Measurements from ENCODE around the gene PTPRD. TPM values are rescaled to one million over a fixed set of nuclear protein-coding genes. Genes with fewer than 3 reads are reported as not detected.

PTPRD gene
- total RNA-seq = 100 to 1,000 TPM in 1 of 2 donors, 10 to 100 TPM in 1; 97.4 to 229 TPM
- polyA plus RNA-seq (ENCODE audit: insufficient read length in 2 of 2) = 100 to 1,000 TPM; 131 to 190 TPM
- long read RNA-seq, donor 1, partial matches to known transcripts = 0 of 2 reads
- long read RNA-seq, donor 1, other reads (novel, unspliced or antisense) = 0 of 2 reads
- long read RNA-seq, donor 2 = 0 reads
- long read RNA-seq, donor 3, partial matches to known transcripts = 5 of 12 reads
- long read RNA-seq, donor 3, other reads (novel, unspliced or antisense) = 6 of 12 reads
- long read RNA-seq, donor 4 = 0 reads

- H3K36me3 ChIP-seq (ENCODE audit: control insufficient read depth, insufficient read depth, low read length) = no peaks in the 10 kb centered on the region
- peak in 3 of 6 donors; percentile 51 to 94 (median 91) for DNase-seq (ENCODE audit: low read depth in 4 of 6, low spot score in 6 of 6)
- no peak within 1 kb of the TSS for H3K27ac ChIP-seq (ENCODE audit: low read depth, low read length)
- H3K4me1 ChIP-seq (ENCODE audit: control insufficient read depth, insufficient read depth, low read length) = peaks cover 4% of the 10 kb centered on the region
- peaks cover 33% of the 10 kb centered on the region for H3K27me3 ChIP-seq (ENCODE audit: control insufficient read depth, insufficient read depth, low read length)
- WGBS (ENCODE audit: insufficient coverage) = under 1% methylated on average over 87 of the region's 87 CpGs
- H3K9me3 ChIP-seq (ENCODE audit: control insufficient read depth, insufficient read depth, low read length) = no peaks in the 10 kb centered on the region
- peak within 1 kb of the TSS; percentile 53 for H3K4me3 ChIP-seq (ENCODE audit: low read depth, low read length)
These were observed at the start of gene PTPRD for GRCh38 chr9:10612641-10613398. Gene PTPRD, minus strand, starts transcription at chr9:10613002.

DNA sequence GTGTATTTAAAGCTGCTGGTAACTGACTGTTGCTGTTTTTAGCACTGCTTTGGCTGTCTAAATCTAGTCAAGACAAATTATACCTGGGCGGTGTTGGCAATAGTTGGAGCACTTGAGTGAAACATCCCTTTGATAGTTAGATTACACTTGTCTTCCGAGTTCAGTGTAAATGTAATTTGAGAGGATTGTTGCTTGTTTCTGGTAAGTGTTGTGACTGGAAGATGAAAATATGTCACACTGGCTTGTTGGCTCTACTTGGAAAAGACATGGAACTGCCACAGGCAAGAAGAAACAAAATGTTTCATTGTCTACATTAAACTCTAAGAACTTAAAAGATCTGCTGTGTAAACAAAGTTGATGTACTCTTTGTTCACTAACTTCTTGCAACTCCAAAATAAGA, 49.2 kb upstream of the PTPRD start:
- Histone ChIP-seq H3K9me3 (ENCODE audit: control insufficient read depth, insufficient read depth, low read length) (no peaks in the 10 kb centered on the region), H3K27ac (ENCODE audit: low read depth, low read length) (no peak overlapping the region), H3K27me3 (ENCODE audit: control insufficient read depth, insufficient read depth, low read length) (no peaks in the 10 kb centered on the region), H3K36me3 (ENCODE audit: control insufficient read depth, insufficient read depth, low read length) (no peaks in the 10 kb centered on the region), H3K4me1 (ENCODE audit: control insufficient read depth, insufficient read depth, low read length) (no peaks in the 10 kb centered on the region), H3K4me3 (ENCODE audit: low read depth, low read length) (no peak overlapping the region)
- WGBS (ENCODE audit: insufficient coverage) = 88% methylated on average over 2 of the region's 2 CpGs
- DNase-seq (ENCODE audit: low read depth in 4 of 6, low spot score in 6 of 6) = no peak

DNA sequence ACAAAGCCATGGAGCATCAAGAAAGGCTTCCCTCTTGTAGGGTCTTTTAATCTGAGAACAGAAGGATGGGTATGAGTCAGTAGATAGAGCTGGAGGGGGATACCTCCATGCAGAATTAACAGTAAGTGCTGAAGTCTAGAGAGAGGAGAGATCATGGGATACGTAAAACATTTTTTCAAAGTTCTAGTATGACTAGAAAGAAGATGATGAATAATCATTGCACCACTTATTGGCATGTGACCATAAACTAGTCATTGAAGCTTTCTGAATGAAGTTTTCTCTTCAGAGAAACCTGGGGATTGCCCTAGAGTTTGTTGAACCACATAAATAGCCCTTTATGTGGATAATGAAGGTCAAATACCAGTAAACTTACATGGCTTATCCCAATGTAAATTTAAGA, 48.6 kb upstream of the PTPRD start:
- Histone ChIP-seq H3K4me3 (ENCODE audit: low read depth, low read length) (no peak overlapping the region), H3K9me3 (ENCODE audit: control insufficient read depth, insufficient read depth, low read length) (no peaks in the 10 kb centered on the region), H3K27me3 (ENCODE audit: control insufficient read depth, insufficient read depth, low read length) (no peaks in the 10 kb centered on the region), H3K4me1 (ENCODE audit: control insufficient read depth, insufficient read depth, low read length) (no peaks in the 10 kb centered on the region), H3K36me3 (ENCODE audit: control insufficient read depth, insufficient read depth, low read length) (no peaks in the 10 kb centered on the region), H3K27ac (ENCODE audit: low read depth, low read length) (no peak overlapping the region)
- no CpG with 5 or more reads among the region's 1 CpG for WGBS (ENCODE audit: insufficient coverage)
- no peak for DNase-seq (ENCODE audit: low read depth in 4 of 6, low spot score in 6 of 6)

- WGBS (ENCODE audit: insufficient coverage) = 100% methylated on average over 2 of the region's 2 CpGs
- Histone ChIP-seq H3K27me3 (ENCODE audit: control insufficient read depth, insufficient read depth, low read length) (no peaks in the 10 kb centered on the region), H3K27ac (ENCODE audit: low read depth, low read length) (no peak overlapping the region), H3K4me3 (ENCODE audit: low read depth, low read length) (no peak overlapping the region), H3K9me3 (ENCODE audit: control insufficient read depth, insufficient read depth, low read length) (peaks cover 4% of the 10 kb centered on the region), H3K36me3 (ENCODE audit: control insufficient read depth, insufficient read depth, low read length) (no peaks in the 10 kb centered on the region), H3K4me1 (ENCODE audit: control insufficient read depth, insufficient read depth, low read length) (no peaks in the 10 kb centered on the region)
- DNase-seq (ENCODE audit: low read depth in 4 of 6, low spot score in 6 of 6) = no peak
These were observed 38.2 kb upstream of the PTPRD start for GRCh38 chr9:10651012-10651411.

GRCh38 chr9:10649076-10649475, 36.3 kb upstream of the PTPRD start:
- Histone ChIP-seq H3K4me3 (ENCODE audit: low read depth, low read length) (no peak overlapping the region), H3K27ac (ENCODE audit: low read depth, low read length) (no peak overlapping the region), H3K27me3 (ENCODE audit: control insufficient read depth, insufficient read depth, low read length) (no peaks in the 10 kb centered on the region), H3K36me3 (ENCODE audit: control insufficient read depth, insufficient read depth, low read length) (no peaks in the 10 kb centered on the region), H3K4me1 (ENCODE audit: control insufficient read depth, insufficient read depth, low read length) (no peaks in the 10 kb centered on the region), H3K9me3 (ENCODE audit: control insufficient read depth, insufficient read depth, low read length) (peaks cover 4% of the 10 kb centered on the region)
- WGBS (ENCODE audit: insufficient coverage) = no CpG with 5 or more reads among the region's 1 CpG
- DNase-seq (ENCODE audit: low read depth in 4 of 6, low spot score in 6 of 6) = no peak

GRCh38 chr9:10633785-10634184, 21.0 kb upstream of the PTPRD start:
- H3K27ac ChIP-seq (ENCODE audit: low read depth, low read length) = no peak overlapping the region
- H3K27me3 ChIP-seq (ENCODE audit: control insufficient read depth, insufficient read depth, low read length) = no peaks in the 10 kb centered on the region
- H3K4me3 ChIP-seq (ENCODE audit: low read depth, low read length) = no peak overlapping the region
- 73% methylated on average over 2 of the region's 3 CpGs for WGBS (ENCODE audit: insufficient coverage)
- H3K4me1 ChIP-seq (ENCODE audit: control insufficient read depth, insufficient read depth, low read length) = no peaks in the 10 kb centered on the region
- no peaks in the 10 kb centered on the region for H3K36me3 ChIP-seq (ENCODE audit: control insufficient read depth, insufficient read depth, low read length)
- H3K9me3 ChIP-seq (ENCODE audit: control insufficient read depth, insufficient read depth, low read length) = no peaks in the 10 kb centered on the region
- DNase-seq (ENCODE audit: low read depth in 4 of 6, low spot score in 6 of 6) = peak in 1 of 6 donors; percentile 6

DNA sequence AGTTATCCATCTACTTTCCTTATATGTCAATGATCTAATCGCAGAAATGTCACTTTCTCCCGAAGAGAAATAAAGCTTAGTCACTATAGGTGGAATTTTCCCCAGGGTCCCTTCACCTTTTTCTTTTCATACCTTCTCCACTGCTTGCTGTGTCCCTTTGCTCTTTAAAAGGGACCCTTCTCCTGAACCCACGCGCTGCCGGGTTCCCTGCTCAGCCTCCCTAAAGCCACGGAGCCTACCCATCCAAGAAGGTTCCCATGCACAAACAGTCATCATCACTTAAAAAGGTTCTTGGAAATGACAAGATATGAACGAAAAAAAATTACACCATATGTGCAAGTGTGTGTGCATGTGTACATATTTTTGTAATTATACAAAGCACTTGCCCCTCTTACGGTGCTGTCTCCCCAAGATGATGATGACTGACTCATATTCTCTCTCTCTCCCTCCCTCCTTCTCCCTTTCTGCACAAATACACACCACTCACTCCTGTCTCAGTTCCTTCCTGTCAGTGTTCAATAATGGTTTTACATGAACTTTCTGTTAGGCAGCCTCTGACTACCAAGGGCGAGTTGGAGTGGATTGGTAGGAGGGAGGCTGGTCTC, 1.5 kb upstream of the PTPRD start:
- DNase-seq (ENCODE audit: low read depth in 4 of 6, low spot score in 6 of 6) = peak in 2 of 6 donors; percentile 65 to 69

GRCh38 chr9:10613419-10613818, 617 bp upstream of the PTPRD start:
- Histone ChIP-seq H3K4me1 (ENCODE audit: control insufficient read depth, insufficient read depth, low read length) (peaks cover 4% of the 10 kb centered on the region), H3K36me3 (ENCODE audit: control insufficient read depth, insufficient read depth, low read length) (no peaks in the 10 kb centered on the region), H3K4me3 (ENCODE audit: low read depth, low read length) (peak overlapping the region; percentile 42), H3K9me3 (ENCODE audit: control insufficient read depth, insufficient read depth, low read length) (no peaks in the 10 kb centered on the region), H3K27me3 (ENCODE audit: control insufficient read depth, insufficient read depth, low read length) (peaks cover 33% of the 10 kb centered on the region), H3K27ac (ENCODE audit: low read depth, low read length) (no peak overlapping the region)
- WGBS (ENCODE audit: insufficient coverage) = 0% methylated on average over 8 of the region's 13 CpGs
- DNase-seq (ENCODE audit: low read depth in 4 of 6, low spot score in 6 of 6) = peak in 3 of 6 donors; percentile 23 to 82 (median 65)

More for the DNA sequence above, 1.5 kb upstream of the PTPRD start:
- peaks cover 4% of the 10 kb centered on the region for H3K4me1 ChIP-seq (ENCODE audit: control insufficient read depth, insufficient read depth, low read length)
- H3K27ac ChIP-seq (ENCODE audit: low read depth, low read length) = peak overlapping the region; percentile 2
- WGBS (ENCODE audit: insufficient coverage) = 36% methylated on average over 3 of the region's 9 CpGs
- no peaks in the 10 kb centered on the region for H3K36me3 ChIP-seq (ENCODE audit: control insufficient read depth, insufficient read depth, low read length)
- H3K27me3 ChIP-seq (ENCODE audit: control insufficient read depth, insufficient read depth, low read length) = peaks cover 33% of the 10 kb centered on the region
- peak overlapping the region; percentile 42 for H3K4me3 ChIP-seq (ENCODE audit: low read depth, low read length)
- H3K9me3 ChIP-seq (ENCODE audit: control insufficient read depth, insufficient read depth, low read length) = no peaks in the 10 kb centered on the region

GRCh38 chr9:10605388-10605787, 7.4 kb downstream of the PTPRD start:
- 100% methylated on average over 2 of the region's 4 CpGs for WGBS (ENCODE audit: insufficient coverage)
- no peak overlapping the region for H3K27ac ChIP-seq (ENCODE audit: low read depth, low read length)
- no peaks in the 10 kb centered on the region for H3K36me3 ChIP-seq (ENCODE audit: control insufficient read depth, insufficient read depth, low read length)
- no peaks in the 10 kb centered on the region for H3K27me3 ChIP-seq (ENCODE audit: control insufficient read depth, insufficient read depth, low read length)
- H3K4me1 ChIP-seq (ENCODE audit: control insufficient read depth, insufficient read depth, low read length) = no peaks in the 10 kb centered on the region
- no peak overlapping the region for H3K4me3 ChIP-seq (ENCODE audit: low read depth, low read length)
- DNase-seq (ENCODE audit: low read depth in 4 of 6, low spot score in 6 of 6) = no peak
- H3K9me3 ChIP-seq (ENCODE audit: control insufficient read depth, insufficient read depth, low read length) = no peaks in the 10 kb centered on the region

Measured in spinal cord (tissue), 10 donors.